Measurements from ENCODE around the gene SPESP1. TPM values are rescaled to one million over a fixed set of nuclear protein-coding genes. Genes with fewer than 3 reads are reported as not detected.
A peak's percentile ranks its signal among the peaks of the same experiment; 100 is the strongest.

SPESP1 gene
- polyA plus RNA-seq (2012; rRNA removed), result not detected in 2 replicates
- polyA plus RNA-seq (2012; cell fraction: cytosol; rRNA removed), result not detected in 2 replicates
- not detected in 2 replicates for polyA plus RNA-seq (2012; cell fraction: nucleus; rRNA removed)

- H3F3A ChIP-seq (replicated peaks; ENCODE audit: insufficient read depth), result no peaks in the 10 kb centered on the region
- H3K27me3 ChIP-seq (ENCODE audit: insufficient read depth), result 0 out of 2 replicates have a peak, but pooled peaks cover 4% of the 10 kb centered on the region
- no peaks in the 10 kb centered on the region for H4K20me1 ChIP-seq (ENCODE audit: insufficient read depth)
- H3K9ac ChIP-seq, result no peak within 1 kb of the TSS
- H3K9me3 ChIP-seq, result no peaks in the 10 kb centered on the region
- no peaks in the 10 kb centered on the region for H3K9me2 ChIP-seq
- DNase-seq, result peak; percentile 24
- H3K4me3 ChIP-seq (ENCODE audit: low read depth in 2 of 2, low read length in 1 of 2), result no peak within 1 kb of the TSS
- H3K36me3 ChIP-seq (replicated peaks in 1 of 2; ENCODE audit: control insufficient read depth in 1 of 2, insufficient read depth in 2 of 2, low read length in 1 of 2), result no peaks in the 10 kb centered on the region
- no peak within 1 kb of the TSS for H2AFZ ChIP-seq (ENCODE audit: low read depth)
- H3K79me2 ChIP-seq (ENCODE audit: insufficient read depth), result no peaks in the 10 kb centered on the region
- no peaks in the 10 kb centered on the region for H3K4me1 ChIP-seq (ENCODE audit: control insufficient read depth in 1 of 2, insufficient read depth in 2 of 2, low read depth in 1 of 2, low read length in 1 of 2)
- 92% methylated on average over 71 of the region's 72 CpGs for WGBS (ENCODE audit: low lambda C conversion rate)
- no peak within 1 kb of the TSS for H3K4me2 ChIP-seq
- TF ChIP-seq GABPA (IDR thresholded peaks at IDR 0.05; ENCODE audit: low read depth) (no peak), FOXM1 (IDR thresholded peaks at IDR 0.05; ENCODE audit: low read depth) (no peak), JUND (IDR thresholded peaks at IDR 0.05) (no peak), EP300 (IDR thresholded peaks at IDR 0.05; ENCODE audit: borderline replicate concordance in 1 of 2, low read depth in 1 of 2, low read length in 1 of 2) (no peak), CHD2 (IDR thresholded peaks at IDR 0.05; ENCODE audit: low read length, partially characterized antibody) (no peak), MEF2A (IDR thresholded peaks at IDR 0.05; ENCODE audit: borderline replicate concordance, low read depth) (no peak), TCF12 (IDR thresholded peaks at IDR 0.05) (no peak), PBX3 (IDR thresholded peaks at IDR 0.05) (no peak), IRF3 (IDR thresholded peaks at IDR 0.05; ENCODE audit: low read depth, low read length) (no peak), RCOR1 (IDR thresholded peaks at IDR 0.05; ENCODE audit: low read length) (no peak), NFIC (IDR thresholded peaks at IDR 0.05; ENCODE audit: borderline replicate concordance) (no peak), MXI1 (IDR thresholded peaks at IDR 0.05; ENCODE audit: low read depth, low read length) (no peak), SIN3A (IDR thresholded peaks at IDR 0.05; ENCODE audit: borderline replicate concordance, low read depth, low read length) (no peak), RAD21 (IDR thresholded peaks at IDR 0.05; ENCODE audit: low read length) (no peak)
- TF ChIP-seq, protein P1, sequence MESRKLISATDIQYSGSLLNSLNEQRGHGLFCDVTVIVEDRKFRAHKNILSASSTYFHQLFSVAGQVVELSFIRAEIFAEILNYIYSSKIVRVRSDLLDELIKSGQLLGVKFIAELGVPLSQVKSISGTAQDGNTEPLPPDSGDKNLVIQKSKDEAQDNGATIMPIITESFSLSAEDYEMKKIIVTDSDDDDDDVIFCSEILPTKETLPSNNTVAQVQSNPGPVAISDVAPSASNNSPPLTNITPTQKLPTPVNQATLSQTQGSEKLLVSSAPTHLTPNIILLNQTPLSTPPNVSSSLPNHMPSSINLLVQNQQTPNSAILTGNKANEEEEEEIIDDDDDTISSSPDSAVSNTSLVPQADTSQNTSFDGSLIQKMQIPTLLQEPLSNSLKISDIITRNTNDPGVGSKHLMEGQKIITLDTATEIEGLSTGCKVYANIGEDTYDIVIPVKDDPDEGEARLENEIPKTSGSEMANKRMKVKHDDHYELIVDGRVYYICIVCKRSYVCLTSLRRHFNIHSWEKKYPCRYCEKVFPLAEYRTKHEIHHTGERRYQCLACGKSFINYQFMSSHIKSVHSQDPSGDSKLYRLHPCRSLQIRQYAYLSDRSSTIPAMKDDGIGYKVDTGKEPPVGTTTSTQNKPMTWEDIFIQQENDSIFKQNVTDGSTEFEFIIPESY (IDR thresholded peaks at IDR 0.05; ENCODE audit: borderline replicate concordance, low read depth), result no peak
- TF ChIP-seq, protein P2, sequence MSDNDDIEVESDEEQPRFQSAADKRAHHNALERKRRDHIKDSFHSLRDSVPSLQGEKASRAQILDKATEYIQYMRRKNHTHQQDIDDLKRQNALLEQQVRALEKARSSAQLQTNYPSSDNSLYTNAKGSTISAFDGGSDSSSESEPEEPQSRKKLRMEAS (IDR thresholded peaks at IDR 0.05; ENCODE audit: low read depth), result no peak
- H3K27ac ChIP-seq (ENCODE audit: low read depth in 2 of 2, low read length in 1 of 2), result no peak within 1 kb of the TSS
- ChIA-PET CTCF (interaction anchor here (1.4 kb wide), 1 partner anchor 377 kb away, joined by 3 read pairs; no protein-coding TSS in a partner anchor), POLR2A (no interaction called here)
These were observed at the start of gene SPESP1 for GRCh38 chr15:68930268-68931022. SPESP1 (plus strand) TSS chr15:68930525; CDS start chr15:68930654, 129 bp downstream.
